WTC11 (cell line): ENCODE data around the gene KIRREL3.

Experiments used
- CTCF ChIP-seq: fragments of 200-600 bp; IDR thresholded peaks from 2 replicates; pipeline ENCODE4 v1.8.0; 2022; ENCODE audit warnings: antibody characterized with exemption
- E2F4 ChIP-seq: sonication (generic); formaldehyde crosslinking; IDR thresholded peaks from 2 replicates; pipeline ENCODE4 v1.8.1; 2022; ENCODE audit warnings: low read depth, mild to moderate bottlenecking, moderate library complexity, missing genetic modification reagents, borderline replicate concordance
- HMGXB4 ChIP-seq: sonication (generic); formaldehyde crosslinking; IDR thresholded peaks from 2 replicates; pipeline ENCODE4 v1.8.1; 2023; ENCODE audit warnings: mild to moderate bottlenecking, moderate library complexity, missing genetic modification reagents
- MAX ChIP-seq: sonication (generic); formaldehyde crosslinking; IDR thresholded peaks from 2 replicates; pipeline ENCODE4 v1.8.0; 2022; ENCODE audit warnings: mild to moderate bottlenecking, missing genetic modification reagents
- NFYB ChIP-seq: sonication (generic); formaldehyde crosslinking; conservative IDR thresholded peaks from 2 replicates; pipeline ENCODE4 v1.8.0; 2022; ENCODE audit warnings: low read depth, missing genetic modification reagents
- USF2 ChIP-seq: sonication (generic); formaldehyde crosslinking; IDR thresholded peaks from 2 replicates; pipeline ENCODE4 v1.8.1; 2023; ENCODE audit warnings: mild to moderate bottlenecking, missing genetic modification reagents, moderate library complexity
- ZNF416 ChIP-seq: fragments of 250-450 bp; sonication (Bioruptor Pico); IDR thresholded peaks from 2 replicates; pipeline ENCODE4 v1.9.0; 2021; ENCODE audit warnings: mild to moderate bottlenecking, inconsistent platforms
- ZNF512 ChIP-seq: sonication (generic); formaldehyde crosslinking; IDR thresholded peaks from 2 replicates; pipeline ENCODE4 v1.8.1; 2022; ENCODE audit warnings: missing genetic modification reagents, borderline replicate concordance

GRCh38 chr11:126748100-126748791 lies 252.3 kb downstream of the KIRREL3 start:
- TF ChIP-seq HMGXB4 (CRISPR knock-in tag) (no peak), NFYB (CRISPR knock-in tag) (no peak), CTCF (no peak), USF2 (CRISPR knock-in tag) (no peak), E2F4 (CRISPR knock-in tag) (no peak), MAX (no peak), ZNF512 (CRISPR knock-in tag) (no peak), ZNF416 (CRISPR knock-in tag) (no peak)
